Measurements from ENCODE around the gene TNS1.

Gene TNS1

GRCh38 chr2:217931846-217932560, 70.8 kb downstream of the TNS1 start:
- no peak for TF ChIP-seq CTCF (IDR thresholded peaks at IDR 0.05; ENCODE audit: insufficient read depth, low read depth, low read length, missing control alignments)
- H3K4me3 ChIP-seq (ENCODE audit: low read depth, low read length) = no peak overlapping the region
- DNase-seq (ENCODE audit: low read depth) = no peak

GRCh38 chr2:217930761-217931563, 71.8 kb downstream of the TNS1 start:
- H3K4me3 ChIP-seq (ENCODE audit: low read depth, low read length) = no peak overlapping the region
- no peak for DNase-seq (ENCODE audit: low read depth)
- TF ChIP-seq CTCF (IDR thresholded peaks at IDR 0.05; ENCODE audit: insufficient read depth, low read depth, low read length, missing control alignments) = no peak

- H3K4me3 ChIP-seq (ENCODE audit: low read depth, low read length) = no peak overlapping the region
- no peak for TF ChIP-seq CTCF (IDR thresholded peaks at IDR 0.05; ENCODE audit: insufficient read depth, low read depth, low read length, missing control alignments)
- DNase-seq (ENCODE audit: low read depth) = no peak
Measured at GRCh38 chr2:217929757-217930707, 72.8 kb downstream of the TNS1 start.

- TF ChIP-seq CTCF (IDR thresholded peaks at IDR 0.05; ENCODE audit: insufficient read depth, low read depth, low read length, missing control alignments) = no peak
- DNase-seq (ENCODE audit: low read depth) = no peak
Measured at GRCh38 chr2:217929272-217929671, 73.5 kb downstream of the TNS1 start.

GRCh38 chr2:217928324-217929181, 74.2 kb downstream of the TNS1 start:
- DNase-seq (ENCODE audit: low read depth) = no peak
- H3K4me3 ChIP-seq (ENCODE audit: low read depth, low read length) = no peak overlapping the region
- no peak for TF ChIP-seq CTCF (IDR thresholded peaks at IDR 0.05; ENCODE audit: insufficient read depth, low read depth, low read length, missing control alignments)

More at GRCh38 chr2:217929272-217929671, 73.5 kb downstream of the TNS1 start:
- no peak overlapping the region for H3K4me3 ChIP-seq (ENCODE audit: low read depth, low read length)

Data from GM12865 (cell line).